Eye (tissue), 1 donor: Measurements from ENCODE around the gene CFAP57.
"Not testable (repeated sequence)": the region's sequence is repeated elsewhere in the genome, so short reads cannot be mapped to it uniquely, and the experiment has no call there.

Experiments used
- DNase-seq: peaks from one replicate; pipeline ENCODE4 v3.0.0-alpha.2; 2015

CFAP57 gene

DNA sequence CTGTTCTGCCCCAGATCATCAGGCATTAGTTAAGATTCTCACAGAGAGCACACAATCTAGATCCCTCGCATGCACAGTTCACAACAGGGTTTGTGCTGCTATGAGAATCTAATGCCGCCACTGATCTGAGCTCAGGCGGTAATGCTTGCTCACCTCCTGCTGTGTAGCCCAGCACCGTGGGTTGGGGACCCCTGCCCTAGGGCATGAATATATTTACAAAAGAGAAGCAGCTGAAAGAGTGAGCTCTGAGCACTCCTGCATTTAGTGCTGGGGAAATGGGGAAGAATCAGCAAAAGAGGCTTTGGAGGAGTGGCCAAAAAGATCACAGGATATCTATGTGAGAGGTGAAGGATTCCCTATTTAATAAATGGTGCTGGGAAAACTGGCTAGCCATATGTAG is 5.6 kb downstream of the CFAP57 start:
- no peak for DNase-seq

DNA sequence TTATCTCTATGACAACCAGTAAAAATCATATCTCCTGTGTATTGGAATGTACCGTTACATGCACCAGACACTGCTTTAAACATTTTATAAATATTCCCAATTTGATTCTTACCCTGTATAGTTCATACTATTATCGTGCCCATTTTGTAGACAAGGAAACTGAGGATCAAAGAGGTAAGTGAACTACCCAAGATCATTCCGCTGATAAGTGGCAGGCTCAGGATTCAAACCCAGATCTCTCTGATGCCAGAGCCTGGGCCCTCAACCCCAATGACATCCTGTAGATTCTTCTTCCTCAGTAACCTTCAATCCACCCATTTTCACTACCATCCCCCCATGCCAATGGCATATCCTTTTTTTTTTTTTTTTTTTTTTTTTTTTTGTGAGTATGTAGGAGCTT is 12.3 kb downstream of the CFAP57 start:
- no peak for DNase-seq

- peak; percentile 53 for DNase-seq
Observed at GRCh38 chr1:43184995-43185394, 12.9 kb downstream of the CFAP57 start.

GRCh38 chr1:43188106-43188505 is 16.0 kb downstream of the CFAP57 start:
- no peak for DNase-seq

DNA sequence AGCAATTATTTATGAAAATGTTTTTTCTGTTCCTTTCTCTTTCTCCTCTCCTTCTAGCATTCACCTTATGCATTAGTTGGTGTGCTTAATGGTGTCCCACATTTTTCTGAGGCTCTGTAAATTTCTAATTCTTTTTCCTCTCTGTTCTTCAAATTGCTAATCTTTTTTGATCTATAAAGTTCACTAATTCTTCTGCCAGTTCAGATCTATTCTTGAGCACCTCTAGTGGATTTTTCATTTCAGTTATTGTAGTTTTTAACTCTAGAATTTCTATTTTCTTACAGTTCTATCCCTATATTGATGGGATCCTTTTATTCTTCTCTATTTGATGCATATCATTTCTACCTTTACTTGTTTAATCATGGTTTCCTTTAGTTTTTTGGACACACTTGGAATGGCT is 22.4 kb downstream of the CFAP57 start:
- DNase-seq = no peak

DNA sequence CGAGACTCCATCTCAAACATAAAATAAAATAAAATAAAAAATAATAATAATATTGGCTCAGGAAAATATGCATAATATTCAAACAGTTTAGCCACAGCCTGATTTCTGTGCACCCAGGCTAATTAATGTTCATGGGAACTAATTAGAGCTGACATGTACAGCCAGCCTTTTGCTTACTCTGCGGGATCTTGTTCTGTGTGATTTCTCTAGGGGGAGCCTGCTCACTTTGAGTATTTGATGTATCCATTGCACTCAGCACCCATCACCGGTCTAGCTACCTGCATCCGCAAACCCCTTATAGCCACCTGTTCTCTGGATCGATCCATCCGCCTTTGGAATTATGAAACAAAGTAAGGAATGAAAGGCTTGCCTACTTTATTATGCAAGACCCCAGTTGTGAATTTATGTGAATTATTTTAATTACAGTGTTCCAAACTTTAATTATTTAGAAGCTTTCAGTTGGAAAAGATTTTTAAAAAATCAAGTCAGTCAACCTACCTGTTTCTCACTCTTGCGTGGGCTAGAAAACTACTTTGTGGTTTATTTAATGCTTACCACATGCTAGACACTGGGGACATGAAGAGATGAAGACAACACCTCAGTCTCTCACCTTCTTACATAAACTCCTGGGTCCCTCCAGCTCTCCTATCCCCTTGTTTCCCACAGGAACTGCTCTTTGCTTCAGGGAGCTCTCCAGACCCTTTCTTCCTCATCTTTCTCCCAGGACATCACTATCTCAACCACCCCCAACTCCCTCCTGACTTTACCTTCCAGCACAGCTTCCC is 25.4 kb downstream of the CFAP57 start:
- DNase-seq = no peak

DNA sequence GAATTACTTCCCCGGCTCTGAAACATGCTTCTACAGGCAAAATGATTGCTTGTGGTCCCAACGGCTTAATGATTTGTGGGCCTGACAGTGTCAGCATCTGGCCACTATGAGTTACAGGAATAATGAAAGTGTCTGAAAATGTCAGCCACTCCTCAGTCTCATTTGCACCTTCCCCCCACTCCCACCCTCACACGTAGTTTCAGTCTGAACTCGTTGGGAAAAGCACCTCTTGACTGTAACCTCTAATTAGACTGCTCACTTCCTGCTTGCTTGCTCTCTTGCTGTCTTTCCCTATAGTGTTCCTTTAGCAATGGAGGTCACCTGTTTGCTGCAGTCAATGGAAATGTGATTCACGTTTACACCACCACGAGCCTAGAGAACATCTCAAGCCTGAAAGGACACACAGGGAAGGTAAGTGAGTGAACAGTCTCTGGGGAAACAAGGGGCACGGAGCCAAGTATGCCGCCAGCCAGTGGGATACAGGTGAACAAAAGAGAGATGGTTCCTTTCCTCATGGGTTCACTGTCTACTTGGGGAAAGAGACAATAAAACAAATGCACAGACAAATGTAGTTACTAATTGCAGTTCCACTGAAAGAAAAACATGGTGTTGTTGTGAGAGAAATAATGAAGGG is 27.1 kb downstream of the CFAP57 start:
- DNase-seq = no peak

- DNase-seq = no peak
Observed at GRCh38 chr1:43203859-43204258, 31.7 kb downstream of the CFAP57 start.

- no peak for DNase-seq
Observed at GRCh38 chr1:43204394-43204793, 32.3 kb downstream of the CFAP57 start.

DNA sequence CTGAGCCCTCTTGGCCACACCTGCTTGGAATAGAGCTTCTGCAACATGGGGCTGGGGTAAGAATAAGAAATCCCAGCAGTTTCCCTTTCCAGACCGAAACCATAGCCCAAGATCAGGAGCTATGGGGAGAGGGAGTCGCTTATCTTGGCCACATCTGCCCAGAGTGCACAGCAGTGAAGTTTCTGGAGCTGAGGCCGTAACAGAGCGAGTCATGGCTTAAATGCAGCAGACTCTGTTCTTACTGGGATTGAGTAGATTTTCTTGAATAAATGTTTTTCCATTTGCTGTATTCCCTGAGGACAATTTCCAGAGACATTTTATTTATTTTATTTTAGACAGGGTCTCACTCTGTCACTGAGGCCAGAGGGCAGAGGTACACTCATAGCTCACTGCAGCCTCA is 33.5 kb downstream of the CFAP57 start:
- DNase-seq = no peak

- DNase-seq = peak; percentile 81
Observed at GRCh38 chr1:43206600-43207228, 34.6 kb downstream of the CFAP57 start.

GRCh38 chr1:43207229-43207853 is 35.2 kb downstream of the CFAP57 start:
- DNase-seq = no peak

DNA sequence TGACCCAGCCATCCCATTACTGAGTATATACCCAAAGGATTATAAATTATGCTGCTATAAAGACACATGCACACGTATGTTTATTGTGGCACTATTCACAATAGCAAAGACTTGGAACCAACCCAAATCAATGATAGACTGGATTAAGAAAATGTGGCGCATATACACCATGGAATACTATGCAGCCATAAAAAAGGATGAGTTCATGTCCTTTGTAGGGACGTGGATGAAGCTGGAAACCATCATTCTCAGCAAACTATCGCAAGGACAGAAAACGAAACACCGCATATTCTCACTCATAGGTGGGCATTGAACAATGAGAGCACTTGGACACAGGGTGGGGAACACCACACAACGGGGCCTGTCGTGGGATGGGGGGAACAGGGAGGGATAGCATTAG is 36.1 kb downstream of the CFAP57 start:
- not testable (repeated sequence) for DNase-seq

DNA sequence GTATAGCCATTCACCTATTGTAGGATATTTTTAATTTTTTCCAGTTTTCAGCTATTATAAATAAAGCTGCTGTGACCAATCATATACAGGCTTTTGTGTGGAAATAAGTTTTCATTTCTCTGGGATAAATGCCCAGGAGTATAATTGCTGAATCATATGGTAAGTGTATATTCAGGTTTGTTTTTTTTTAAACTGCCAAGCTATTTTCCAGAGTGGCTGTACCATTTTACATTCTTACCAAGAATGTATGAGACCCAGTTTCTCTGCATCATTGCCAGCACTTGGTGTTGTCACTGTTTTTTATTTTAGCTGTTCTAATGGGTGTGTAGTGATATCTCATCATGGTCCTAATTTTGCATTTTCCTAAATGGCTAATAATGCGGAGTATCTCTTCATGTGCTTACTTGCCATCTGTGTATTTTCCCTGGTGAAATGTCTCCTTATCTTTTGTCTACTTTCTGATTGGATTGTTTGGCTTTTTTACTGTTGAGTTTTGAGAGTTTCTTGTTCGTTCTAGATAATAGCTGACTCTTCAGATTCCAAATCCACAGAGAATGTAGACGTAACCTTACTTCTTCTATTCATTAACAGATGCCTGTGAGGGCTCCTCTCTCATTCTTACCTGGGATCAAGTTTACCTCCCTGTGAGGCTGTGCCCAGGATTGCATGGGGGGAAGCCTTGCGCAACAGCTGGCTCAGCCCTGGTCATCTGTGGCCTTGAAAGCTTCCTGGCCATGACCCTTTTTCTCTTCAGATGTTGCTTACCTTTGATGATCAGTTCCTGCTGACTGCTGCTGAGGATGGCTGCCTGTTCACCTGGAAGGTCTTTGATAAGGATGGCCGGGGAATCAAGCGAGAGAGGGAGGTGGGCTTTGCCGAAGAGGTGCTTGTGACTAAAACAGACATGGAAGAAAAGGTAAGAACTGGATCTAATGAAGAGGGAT is 42.6 kb downstream of the CFAP57 start:
- DNase-seq = no peak

DNA sequence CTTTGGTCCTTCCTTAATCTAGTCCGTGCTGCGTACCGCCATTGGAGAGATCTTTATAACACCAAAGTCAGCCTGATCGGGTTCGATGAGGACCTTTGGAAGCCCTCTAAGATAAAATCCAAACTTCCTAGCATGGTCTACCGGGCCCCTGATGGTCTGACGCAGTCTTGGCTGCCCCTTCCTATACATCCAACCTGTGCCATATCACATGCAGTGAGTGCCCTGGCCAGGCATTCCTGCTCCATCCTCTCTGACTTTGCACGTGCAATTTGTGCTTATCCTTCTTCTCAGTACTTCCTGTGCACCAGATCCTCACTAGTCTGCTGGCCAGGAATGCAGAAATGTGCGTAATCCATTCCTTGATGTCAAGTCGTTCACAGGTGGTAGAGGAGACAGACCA is 45.6 kb downstream of the CFAP57 start:
- no peak for DNase-seq

DNA sequence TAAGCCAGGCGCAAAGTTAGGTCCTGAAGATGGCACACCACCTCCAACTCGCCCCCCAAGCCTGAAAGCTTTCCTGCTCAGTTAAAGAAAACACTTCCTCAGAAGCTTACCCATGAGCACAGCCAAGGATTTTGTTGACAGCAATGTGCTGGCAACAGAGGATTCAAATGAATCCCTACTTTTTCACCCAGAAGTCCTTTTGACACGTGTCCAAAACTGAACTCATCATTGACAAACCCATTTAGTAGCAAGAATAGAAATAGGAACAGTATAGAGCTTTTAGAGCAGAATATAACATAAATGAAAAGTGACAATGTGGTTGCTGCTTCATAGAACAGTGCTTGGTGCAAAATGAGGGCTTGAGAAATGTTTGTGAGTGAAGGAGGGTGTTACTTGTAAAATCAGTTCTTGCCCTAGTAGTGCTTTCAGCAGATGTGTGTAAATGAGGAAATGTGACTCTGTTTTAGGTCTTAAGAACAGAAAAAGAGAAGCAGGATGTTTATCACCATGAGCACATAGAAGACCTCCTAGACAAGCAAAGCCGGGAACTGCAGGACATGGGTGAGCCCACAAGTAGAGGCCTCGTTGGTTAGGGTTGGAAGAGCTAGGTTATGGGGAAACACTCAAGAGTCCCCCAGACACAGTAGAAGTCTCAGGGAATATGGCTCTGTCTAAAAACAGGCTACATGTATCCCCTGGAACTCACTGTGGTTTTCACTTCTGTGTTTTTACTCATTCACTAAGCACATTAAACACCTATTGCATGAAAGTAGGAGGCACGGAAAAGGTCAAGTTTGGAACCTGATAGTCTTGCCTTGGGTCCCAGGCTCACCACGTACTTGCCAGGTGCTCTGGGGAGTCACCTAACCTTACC is 49.0 kb downstream of the CFAP57 start:
- DNase-seq = no peak

DNA sequence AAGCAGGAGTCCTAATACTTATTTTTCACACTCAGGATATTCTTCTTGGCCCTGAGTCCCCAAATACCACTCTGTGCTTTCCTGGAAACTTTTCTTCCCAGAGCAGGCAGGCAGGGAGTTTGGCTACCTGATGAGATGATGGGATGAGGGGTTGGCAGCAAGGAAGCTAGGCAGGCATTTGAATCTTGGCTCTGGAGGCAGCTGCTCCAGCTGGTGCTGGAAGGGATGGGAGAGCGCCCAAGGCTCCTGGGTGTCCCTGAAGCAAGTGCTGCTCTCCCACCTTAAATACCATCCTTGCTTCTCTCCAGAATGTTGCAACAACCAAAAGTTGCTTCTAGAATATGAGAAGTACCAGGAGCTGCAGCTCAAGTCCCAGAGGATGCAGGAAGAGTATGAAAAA is 49.7 kb downstream of the CFAP57 start:
- no peak for DNase-seq

- DNase-seq = no peak
Observed at GRCh38 chr1:43222879-43223278, 50.7 kb downstream of the CFAP57 start.

DNA sequence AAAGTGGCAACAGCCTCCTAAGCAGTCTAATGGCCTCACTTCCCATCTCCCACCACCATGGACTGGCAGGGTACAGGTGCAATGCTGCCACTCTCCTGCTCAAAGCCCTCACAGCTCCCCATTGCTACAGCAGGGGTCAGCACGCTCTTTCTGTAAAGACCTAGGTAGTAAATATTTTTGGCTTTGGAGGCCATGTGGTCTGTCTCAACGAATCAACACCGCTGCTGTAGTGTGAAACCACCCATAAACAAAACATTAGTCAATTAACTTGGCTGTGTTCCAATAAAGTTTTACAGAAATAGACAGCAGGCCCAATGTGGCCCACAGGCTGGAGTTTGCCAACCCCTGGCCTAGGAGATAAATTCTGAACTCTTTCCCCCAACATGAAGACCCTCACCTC is 53.0 kb downstream of the CFAP57 start:
- DNase-seq = no peak

- peak; percentile 96 for DNase-seq
Observed at GRCh38 chr1:43227143-43227764, 55.1 kb downstream of the CFAP57 start.
